SU-DHL-6 (cell line): ENCODE data around the gene MAP7.
"Not testable (repeated sequence)": the region's sequence is repeated elsewhere in the genome, so short reads cannot be mapped to it uniquely, and the experiment has no call there.

Experiments
- CTCF ChIP-seq: fragments of 200-600 bp; sonication (generic); IDR thresholded peaks from one replicate; pipeline ENCODE4 v1.5.1; 2017; ENCODE audit warnings: antibody characterized with exemption, mild to moderate bottlenecking, low read length, moderate library complexity; ENCODE audit not compliant: insufficient read depth, poor library complexity, severe bottlenecking
- EZH2phosphoT487 ChIP-seq: fragments of 200-600 bp; sonication (generic), shearing (Covaris generic); conservative IDR thresholded peaks from 2 replicates; pipeline ENCODE4 v1.6.1; 2018; ENCODE audit warnings: mild to moderate bottlenecking, antibody characterized with exemption, low read length, moderate library complexity, mixed read lengths

GRCh38 chr6:136590846-136591245, 40.6 kb upstream of the MAP7 start:
- TF ChIP-seq CTCF, EZH2phosphoT487: not testable (repeated sequence)
